ENCODE measurements around the gene CYP2C9.
"Not testable (repeated sequence)": the region's sequence is repeated elsewhere in the genome, so short reads cannot be mapped to it uniquely, and the experiment has no call there.

The CYP2C9 gene

GRCh38 chr10:94938383-94938782, at the start of gene CYP2C9:
Gene CYP2C9 (plus strand): TSS chr10:94938658. CDS start chr10:94938683, 25 bp downstream.
- no peak within 1 kb of the TSS for H3K4me3 ChIP-seq (ENCODE audit: low read depth, low read length)
- no peaks in the 10 kb centered on the region for H3K36me3 ChIP-seq (ENCODE audit: control insufficient read depth, insufficient read depth, low read length)
- H3K27me3 ChIP-seq (ENCODE audit: control insufficient read depth, insufficient read depth, low read length): no peaks in the 10 kb centered on the region
- H3K9me3 ChIP-seq (ENCODE audit: control insufficient read depth, insufficient read depth, low read length): peaks cover 16% of the 10 kb centered on the region; the same call in 1 of the 2 replicates
- H3K4me1 ChIP-seq (ENCODE audit: control insufficient read depth, insufficient read depth, low read length): no peaks in the 10 kb centered on the region
- H3K27ac ChIP-seq (ENCODE audit: low read depth, low read length): no peak within 1 kb of the TSS
- no peak within 1 kb of the TSS for H3K9ac ChIP-seq (ENCODE audit: low read depth, low read length)

GRCh38 chr10:94889123-94889522, 49.3 kb upstream of the CYP2C9 start:
- Histone ChIP-seq H3K9ac (ENCODE audit: low read depth, low read length) (no peak overlapping the region), H3K27ac (ENCODE audit: low read depth, low read length) (no peak overlapping the region), H3K9me3 (ENCODE audit: control insufficient read depth, insufficient read depth, low read length) (peaks cover 14% of the 10 kb centered on the region), H3K36me3 (ENCODE audit: control insufficient read depth, insufficient read depth, low read length) (no peaks in the 10 kb centered on the region), H3K4me3 (ENCODE audit: low read depth, low read length) (no peak overlapping the region), H3K4me1 (ENCODE audit: control insufficient read depth, insufficient read depth, low read length) (no peaks in the 10 kb centered on the region), H3K27me3 (ENCODE audit: control insufficient read depth, insufficient read depth, low read length) (no peaks in the 10 kb centered on the region)

GRCh38 chr10:94890264-94891022, 48.0 kb upstream of the CYP2C9 start:
- Histone ChIP-seq H3K27ac (ENCODE audit: low read depth, low read length) (no peak overlapping the region), H3K9ac (ENCODE audit: low read depth, low read length) (no peak overlapping the region), H3K4me3 (ENCODE audit: low read depth, low read length) (no peak overlapping the region), H3K4me1 (ENCODE audit: control insufficient read depth, insufficient read depth, low read length) (no peaks in the 10 kb centered on the region), H3K27me3 (ENCODE audit: control insufficient read depth, insufficient read depth, low read length) (no peaks in the 10 kb centered on the region), H3K36me3 (ENCODE audit: control insufficient read depth, insufficient read depth, low read length) (no peaks in the 10 kb centered on the region), H3K9me3 (ENCODE audit: control insufficient read depth, insufficient read depth, low read length) (peaks cover 14% of the 10 kb centered on the region)

GRCh38 chr10:94898414-94898813, 40.0 kb upstream of the CYP2C9 start:
- H3K9ac ChIP-seq (ENCODE audit: low read depth, low read length); H3K4me1 ChIP-seq (ENCODE audit: control insufficient read depth, insufficient read depth, low read length); H3K9me3 ChIP-seq (ENCODE audit: control insufficient read depth, insufficient read depth, low read length); H3K36me3 ChIP-seq (ENCODE audit: control insufficient read depth, insufficient read depth, low read length); H3K27me3 ChIP-seq (ENCODE audit: control insufficient read depth, insufficient read depth, low read length); H3K4me3 ChIP-seq (ENCODE audit: low read depth, low read length); H3K27ac ChIP-seq (ENCODE audit: low read depth, low read length): not testable (repeated sequence)

GRCh38 chr10:94902080-94902479, 36.4 kb upstream of the CYP2C9 start:
- no peaks in the 10 kb centered on the region for H3K36me3 ChIP-seq (ENCODE audit: control insufficient read depth, insufficient read depth, low read length)
- H3K4me3 ChIP-seq (ENCODE audit: low read depth, low read length): no peak overlapping the region
- H3K27ac ChIP-seq (ENCODE audit: low read depth, low read length): no peak overlapping the region
- H3K4me1 ChIP-seq (ENCODE audit: control insufficient read depth, insufficient read depth, low read length): no peaks in the 10 kb centered on the region
- H3K27me3 ChIP-seq (ENCODE audit: control insufficient read depth, insufficient read depth, low read length): no peaks in the 10 kb centered on the region
- H3K9ac ChIP-seq (ENCODE audit: low read depth, low read length): no peak overlapping the region
- peaks cover 3% of the 10 kb centered on the region; the same call in 1 of the 2 replicates for H3K9me3 ChIP-seq (ENCODE audit: control insufficient read depth, insufficient read depth, low read length)

- Histone ChIP-seq H3K27ac (ENCODE audit: low read depth, low read length) (no peak overlapping the region), H3K9me3 (ENCODE audit: control insufficient read depth, insufficient read depth, low read length) (peaks cover 3% of the 10 kb centered on the region; the same call in 1 of the 2 replicates), H3K27me3 (ENCODE audit: control insufficient read depth, insufficient read depth, low read length) (no peaks in the 10 kb centered on the region), H3K36me3 (ENCODE audit: control insufficient read depth, insufficient read depth, low read length) (no peaks in the 10 kb centered on the region), H3K9ac (ENCODE audit: low read depth, low read length) (no peak overlapping the region), H3K4me1 (ENCODE audit: control insufficient read depth, insufficient read depth, low read length) (no peaks in the 10 kb centered on the region), H3K4me3 (ENCODE audit: low read depth, low read length) (no peak overlapping the region)
Measured at GRCh38 chr10:94902570-94902969, 35.9 kb upstream of the CYP2C9 start.

DNA sequence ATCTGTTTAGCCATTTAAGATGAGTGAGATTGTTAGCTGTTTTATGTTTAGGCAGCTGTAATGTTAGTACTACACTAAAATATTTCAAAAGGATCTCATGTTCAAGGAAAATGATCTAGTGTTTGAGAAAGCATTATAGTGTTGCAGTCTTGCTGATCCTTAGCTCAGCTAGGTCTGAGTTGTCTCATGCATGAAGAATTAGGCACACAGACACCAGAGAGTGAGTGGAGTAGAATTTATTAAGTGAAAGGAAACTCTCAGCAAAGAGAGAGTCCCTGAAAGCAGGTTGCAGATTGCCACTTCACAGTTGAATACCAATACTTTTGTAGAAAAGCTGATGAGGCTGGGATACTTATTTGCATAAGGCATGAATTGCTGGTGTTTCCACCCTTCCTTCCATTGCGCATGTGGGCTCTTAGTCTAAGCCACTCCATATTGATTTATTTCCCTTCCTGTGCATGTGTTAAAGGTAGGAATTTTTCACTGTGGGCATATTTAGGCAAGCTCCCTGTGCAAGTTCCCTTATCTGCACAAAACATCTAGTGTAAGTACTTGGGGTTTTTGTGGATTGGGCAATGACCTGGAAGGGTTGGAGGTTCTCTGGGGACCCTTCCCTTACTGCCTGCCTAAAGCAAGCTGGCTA, 33.8 kb upstream of the CYP2C9 start:
- H3K9ac ChIP-seq (ENCODE audit: low read depth, low read length); H3K27me3 ChIP-seq (ENCODE audit: control insufficient read depth, insufficient read depth, low read length); H3K4me3 ChIP-seq (ENCODE audit: low read depth, low read length); H3K4me1 ChIP-seq (ENCODE audit: control insufficient read depth, insufficient read depth, low read length); H3K27ac ChIP-seq (ENCODE audit: low read depth, low read length); H3K36me3 ChIP-seq (ENCODE audit: control insufficient read depth, insufficient read depth, low read length): not testable (repeated sequence)
- peaks cover 15% of the 10 kb centered on the region for H3K9me3 ChIP-seq (ENCODE audit: control insufficient read depth, insufficient read depth, low read length)

DNA sequence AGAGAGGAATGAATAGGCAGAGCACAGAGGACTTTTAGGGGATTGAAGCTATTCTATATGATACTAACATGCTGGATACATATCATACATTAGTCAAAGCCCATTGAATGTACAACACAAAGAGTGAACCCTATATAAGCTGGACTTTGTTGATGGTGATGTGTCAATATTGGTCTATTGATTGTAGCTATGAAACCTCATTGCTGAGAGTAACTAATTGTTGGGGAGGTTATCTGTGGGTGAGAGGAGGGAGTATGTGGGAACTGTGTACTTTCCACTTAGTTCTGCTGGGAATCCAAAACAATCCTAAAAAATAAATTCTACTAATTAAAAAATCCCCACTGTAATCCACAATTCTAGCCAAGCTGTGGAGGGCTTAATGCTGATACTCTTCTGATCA, 22.0 kb upstream of the CYP2C9 start:
- no peak overlapping the region for H3K27ac ChIP-seq (ENCODE audit: low read depth, low read length)
- H3K4me3 ChIP-seq (ENCODE audit: low read depth, low read length): no peak overlapping the region
- no peaks in the 10 kb centered on the region for H3K4me1 ChIP-seq (ENCODE audit: control insufficient read depth, insufficient read depth, low read length)
- no peaks in the 10 kb centered on the region for H3K36me3 ChIP-seq (ENCODE audit: control insufficient read depth, insufficient read depth, low read length)
- no peaks in the 10 kb centered on the region for H3K27me3 ChIP-seq (ENCODE audit: control insufficient read depth, insufficient read depth, low read length)
- peaks cover 20% of the 10 kb centered on the region for H3K9me3 ChIP-seq (ENCODE audit: control insufficient read depth, insufficient read depth, low read length)
- no peak overlapping the region for H3K9ac ChIP-seq (ENCODE audit: low read depth, low read length)

GRCh38 chr10:94936721-94937120, 1.7 kb upstream of the CYP2C9 start:
- Histone ChIP-seq H3K36me3 (ENCODE audit: control insufficient read depth, insufficient read depth, low read length) (no peaks in the 10 kb centered on the region), H3K27ac (ENCODE audit: low read depth, low read length) (no peak overlapping the region), H3K9me3 (ENCODE audit: control insufficient read depth, insufficient read depth, low read length) (peaks cover 11% of the 10 kb centered on the region; the same call in 1 of the 2 replicates), H3K4me3 (ENCODE audit: low read depth, low read length) (no peak overlapping the region), H3K27me3 (ENCODE audit: control insufficient read depth, insufficient read depth, low read length) (no peaks in the 10 kb centered on the region), H3K4me1 (ENCODE audit: control insufficient read depth, insufficient read depth, low read length) (no peaks in the 10 kb centered on the region), H3K9ac (ENCODE audit: low read depth, low read length) (no peak overlapping the region)

DNA sequence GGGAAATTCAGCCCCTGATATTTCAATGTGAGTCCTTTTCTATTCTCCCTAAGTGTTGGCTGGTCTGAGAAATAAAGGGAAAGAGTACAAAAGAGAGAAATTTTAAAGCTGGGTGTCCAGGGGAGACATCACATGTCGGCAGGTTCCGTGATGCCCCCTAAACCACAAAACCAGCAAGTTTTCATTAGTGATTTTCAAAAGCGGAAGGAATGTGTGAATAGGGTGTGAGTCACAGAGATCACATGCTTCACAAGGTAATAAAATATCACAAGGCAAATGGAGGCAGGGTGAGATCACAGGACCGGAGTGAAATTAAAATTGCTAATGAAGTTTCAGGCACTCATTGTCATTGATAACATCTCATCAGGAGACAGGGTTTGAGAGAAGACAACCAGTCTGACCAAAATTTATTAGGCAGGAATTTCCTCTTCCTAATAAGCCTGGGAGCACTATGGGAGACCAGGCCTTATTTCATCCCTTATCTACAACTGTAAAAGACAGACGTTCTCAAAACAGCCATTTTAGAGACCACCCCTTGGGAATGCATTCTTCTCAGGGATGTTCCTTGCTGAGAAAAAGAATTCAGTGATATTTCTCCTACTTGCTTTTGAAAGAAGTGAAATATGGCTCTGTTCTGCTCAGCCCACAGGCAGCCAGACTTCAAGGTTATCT, 5.1 kb downstream of the CYP2C9 start:
- H3K27ac ChIP-seq (ENCODE audit: low read depth, low read length); H3K4me1 ChIP-seq (ENCODE audit: control insufficient read depth, insufficient read depth, low read length); H3K9ac ChIP-seq (ENCODE audit: low read depth, low read length); H3K27me3 ChIP-seq (ENCODE audit: control insufficient read depth, insufficient read depth, low read length); H3K4me3 ChIP-seq (ENCODE audit: low read depth, low read length); H3K36me3 ChIP-seq (ENCODE audit: control insufficient read depth, insufficient read depth, low read length): not testable (repeated sequence)
- peaks cover 29% of the 10 kb centered on the region for H3K9me3 ChIP-seq (ENCODE audit: control insufficient read depth, insufficient read depth, low read length)

GRCh38 chr10:94946181-94946580, 7.7 kb downstream of the CYP2C9 start:
- H3K9ac ChIP-seq (ENCODE audit: low read depth, low read length); H3K36me3 ChIP-seq (ENCODE audit: control insufficient read depth, insufficient read depth, low read length); H3K4me3 ChIP-seq (ENCODE audit: low read depth, low read length); H3K4me1 ChIP-seq (ENCODE audit: control insufficient read depth, insufficient read depth, low read length); H3K27ac ChIP-seq (ENCODE audit: low read depth, low read length); H3K27me3 ChIP-seq (ENCODE audit: control insufficient read depth, insufficient read depth, low read length): not testable (repeated sequence)
- peaks cover 24% of the 10 kb centered on the region for H3K9me3 ChIP-seq (ENCODE audit: control insufficient read depth, insufficient read depth, low read length)
